Vagina (tissue), 1 donor: ENCODE measurements around the gene PRR20B. TPM values are rescaled to one million over a fixed set of nuclear protein-coding genes. Genes with fewer than 3 reads are reported as not detected.

ENCODE experiments used
- small RNA-seq: library from RNA; depleted of rRNA; stranded (forward); fragments of <200 nt; gene quantifications from one replicate; pipeline ENCODE3, GENCODE V24; 2016
- total RNA-seq: library from RNA; depleted of rRNA; stranded (reverse); fragments of >200 nt; gene quantifications from one replicate; pipeline ENCODE4 v1.2.3, GENCODE V29; 2016

Gene PRR20B
- total RNA-seq, 1 donor from 2014 or later = not detected

Small RNA genes within 50 kb of the gene (small RNA-seq; reads per million reads assigned to genes)
- gene PRR20FP = not detected

Other genes with a start within 250 kb of the PRR20B start
- gene PRR20A, start 6.6 kb upstream of the PRR20B start, total RNA-seq = not detected
- not detected for gene PRR20C, start 6.6 kb downstream of the PRR20B start, total RNA-seq
- not detected for gene PRR20D, start 13.1 kb downstream of the PRR20B start, total RNA-seq
- not detected for gene PRR20E, start 19.7 kb downstream of the PRR20B start, total RNA-seq